GM18502 (cell line): ENCODE data around the gene RPUSD4.
"Not testable (repeated sequence)": the region's sequence is repeated elsewhere in the genome, so short reads cannot be mapped to it uniquely, and the experiment has no call there.

ENCODE experiments used
- ATAC-seq: cut with Tn5 transposase; IDR thresholded peaks from one replicate; pipeline ENCODE4 v1.9.1; 2021; ENCODE audit warnings: mild to moderate bottlenecking; ENCODE audit not compliant: unreplicated experiment, poor library complexity

Gene RPUSD4

GRCh38 chr11:126211236-126212088, at the start of gene RPUSD4, which contains the start of gene FAM118B:
Gene RPUSD4, minus strand, starts transcription at chr11:126211650. Its CDS starts 12 bp downstream, at chr11:126211638.
Gene FAM118B, plus strand, starts transcription at chr11:126211782. Its CDS starts 23,220 bp downstream, at chr11:126235002.
- peak; percentile 97 for ATAC-seq

- no peak for ATAC-seq
Measured at GRCh38 chr11:126257764-126258163, 46.3 kb upstream of the RPUSD4 start.

GRCh38 chr11:126257144-126257543, 45.7 kb upstream of the RPUSD4 start:
- ATAC-seq, result no peak

GRCh38 chr11:126256216-126256615, 44.8 kb upstream of the RPUSD4 start:
- ATAC-seq, result no peak

- not testable (repeated sequence) for ATAC-seq
Measured at GRCh38 chr11:126255507-126255906, 44.1 kb upstream of the RPUSD4 start.

GRCh38 chr11:126254819-126255218, 43.4 kb upstream of the RPUSD4 start:
- no peak for ATAC-seq

- no peak for ATAC-seq
Measured at GRCh38 chr11:126253265-126253664, 41.8 kb upstream of the RPUSD4 start.

GRCh38 chr11:126246636-126247035, 35.2 kb upstream of the RPUSD4 start:
- ATAC-seq, result no peak

- ATAC-seq, result no peak
Measured at GRCh38 chr11:126233391-126233790, 21.9 kb upstream of the RPUSD4 start.

- no peak for ATAC-seq
Measured at GRCh38 chr11:126232683-126233082, 21.2 kb upstream of the RPUSD4 start.

- ATAC-seq, result no peak
Measured at GRCh38 chr11:126231725-126232459, 20.4 kb upstream of the RPUSD4 start.

- ATAC-seq, result no peak
Measured at GRCh38 chr11:126229858-126230540, 18.5 kb upstream of the RPUSD4 start.

- ATAC-seq, result no peak
Measured at GRCh38 chr11:126226334-126227084, 15.1 kb upstream of the RPUSD4 start.

GRCh38 chr11:126225295-126225665, 13.8 kb upstream of the RPUSD4 start:
- no peak for ATAC-seq

- no peak for ATAC-seq
Measured at GRCh38 chr11:126224647-126225294, 13.3 kb upstream of the RPUSD4 start.

GRCh38 chr11:126219547-126219946, 8.1 kb upstream of the RPUSD4 start:
- no peak for ATAC-seq

- ATAC-seq, result no peak
Measured at GRCh38 chr11:126217491-126217890, 6.0 kb upstream of the RPUSD4 start.

- no peak for ATAC-seq
Measured at GRCh38 chr11:126216526-126217305, 5.3 kb upstream of the RPUSD4 start.

- ATAC-seq, result no peak
Measured at GRCh38 chr11:126214841-126215240, 3.4 kb upstream of the RPUSD4 start.
